Measurements from ENCODE around the gene QRFPR. TPM values are rescaled to one million over a fixed set of nuclear protein-coding genes. Genes with fewer than 3 reads are reported as not detected.

The QRFPR gene
- total and polyA plus RNA-seq, 10 of the 15 experiments (the other 5 are each of a cell fraction or from before 2014, with no cell fraction given) = not detected

DNA sequence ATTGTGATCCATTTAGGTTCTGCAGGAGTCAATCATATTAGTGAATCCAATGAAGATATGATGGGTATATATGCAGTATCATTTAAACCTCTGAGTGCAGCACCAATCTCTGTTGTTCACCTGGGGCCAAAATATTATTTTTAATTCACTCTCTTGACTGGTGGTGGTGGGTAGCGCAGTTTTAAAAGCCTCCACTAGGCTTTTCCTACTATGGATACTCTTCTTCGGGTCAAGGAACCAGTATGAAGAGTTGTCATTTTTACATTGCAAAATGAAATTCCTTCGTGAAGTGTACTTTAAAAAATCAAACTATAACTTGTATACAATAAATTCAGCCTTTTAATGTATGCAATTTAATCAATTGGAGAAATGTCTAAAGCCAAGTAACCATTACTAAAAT is 56.5 kb downstream of the QRFPR start:
- Histone ChIP-seq H3K9ac (ENCODE audit: control insufficient read depth, insufficient read depth, low read length) (no peak overlapping the region), H3K36me3 (ENCODE audit: control insufficient read depth in 2 of 2, insufficient read depth in 2 of 2, low read length in 1 of 2) (no peaks in the 10 kb centered on the region), H3K9me3 (replicated peaks; ENCODE audit: control insufficient read depth, insufficient read depth, low read length) (no peaks in the 10 kb centered on the region), H3K4me1 (ENCODE audit: control insufficient read depth, insufficient read depth, low read length) (no peaks in the 10 kb centered on the region), H3K79me2 (ENCODE audit: control insufficient read depth, insufficient read depth, low read length) (no peaks in the 10 kb centered on the region), H3K27ac (ENCODE audit: control insufficient read depth, insufficient read depth) (no peak overlapping the region), H3K4me3 (no peak overlapping the region), H2AFZ (ENCODE audit: control insufficient read depth, low read depth, low read length) (no peak overlapping the region), H4K20me1 (ENCODE audit: control insufficient read depth, insufficient read depth) (no peaks in the 10 kb centered on the region), H3K4me2 (ENCODE audit: control insufficient read depth, insufficient read depth) (no peak overlapping the region), H3K27me3 (replicated peaks in 1 of 2; ENCODE audit: control insufficient read depth in 2 of 2, insufficient read depth in 2 of 2, low read length in 1 of 2) (peaks cover 1 to 4% of the 10 kb centered on the region in 2 experiments; a peak in 2 of 4 replicates)
- WGBS (ENCODE audit: insufficient coverage, insufficient replicate concordance, low lambda C conversion rate, missing lambda C conversion rate) = 2% methylated on average over 3 of the region's 3 CpGs
- ATAC-seq = no peak
- in situ Hi-C loops (cut with MboI) (loop anchor here (25.0 kb wide), 1 partner anchor 1162 kb away; no protein-coding TSS in a partner anchor), intact Hi-C loops (cut with micrococcal nuclease; ENCODE audit: unreplicated experiment) (no loop called here)
- no peak for FAIRE-seq
- CTCF ChIA-PET = no interaction called here
- POLR2A ChIA-PET = no interaction called here
- BruUV-seq (replicated peaks) = no TSS peak
- TF ChIP-seq ZBED1 (IDR thresholded peaks at IDR 0.05; ENCODE audit: borderline replicate concordance) (no peak), ASH2L (IDR thresholded peaks at IDR 0.05; ENCODE audit: borderline replicate concordance, low read depth) (no peak), NFYA (IDR thresholded peaks at IDR 0.05; ENCODE audit: borderline replicate concordance, low read depth, low read length) (no peak), MEF2B (IDR thresholded peaks at IDR 0.05; ENCODE audit: partially characterized antibody, poor library complexity, severe bottlenecking) (no peak), SMAD5 (IDR thresholded peaks at IDR 0.05; ENCODE audit: low read depth) (no peak), ZNF217 (IDR thresholded peaks at IDR 0.05) (no peak), NR2F1 (conservative IDR thresholded peaks at IDR 0.05) (no peak), POLR2AphosphoS2 (IDR thresholded peaks at IDR 0.05; ENCODE audit: low read depth, low read length) (no peak), CREM (IDR thresholded peaks at IDR 0.05; ENCODE audit: low read depth) (no peak), BHLHE40 (IDR thresholded peaks at IDR 0.05; ENCODE audit: borderline replicate concordance in 1 of 2, low read depth in 2 of 2, low read length in 1 of 2) (no peak), CHD2 (IDR thresholded peaks at IDR 0.05; ENCODE audit: borderline replicate concordance, low read depth, low read length) (no peak), RAD51 (IDR thresholded peaks at IDR 0.05) (no peak), SREBF1 (IDR thresholded peaks at IDR 0.05; ENCODE audit: low read length) (no peak), POLR2AphosphoS5 (IDR thresholded peaks at IDR 0.05; ENCODE audit: low read length) (no peak), EP300 (IDR thresholded peaks at IDR 0.05; ENCODE audit: borderline replicate concordance in 1 of 2, control insufficient read depth in 1 of 2, low read depth in 2 of 2, low read length in 2 of 2) (no peak), ELK1 (IDR thresholded peaks at IDR 0.05; ENCODE audit: low read depth, low read length) (no peak)
- TF ChIP-seq, protein P1, sequence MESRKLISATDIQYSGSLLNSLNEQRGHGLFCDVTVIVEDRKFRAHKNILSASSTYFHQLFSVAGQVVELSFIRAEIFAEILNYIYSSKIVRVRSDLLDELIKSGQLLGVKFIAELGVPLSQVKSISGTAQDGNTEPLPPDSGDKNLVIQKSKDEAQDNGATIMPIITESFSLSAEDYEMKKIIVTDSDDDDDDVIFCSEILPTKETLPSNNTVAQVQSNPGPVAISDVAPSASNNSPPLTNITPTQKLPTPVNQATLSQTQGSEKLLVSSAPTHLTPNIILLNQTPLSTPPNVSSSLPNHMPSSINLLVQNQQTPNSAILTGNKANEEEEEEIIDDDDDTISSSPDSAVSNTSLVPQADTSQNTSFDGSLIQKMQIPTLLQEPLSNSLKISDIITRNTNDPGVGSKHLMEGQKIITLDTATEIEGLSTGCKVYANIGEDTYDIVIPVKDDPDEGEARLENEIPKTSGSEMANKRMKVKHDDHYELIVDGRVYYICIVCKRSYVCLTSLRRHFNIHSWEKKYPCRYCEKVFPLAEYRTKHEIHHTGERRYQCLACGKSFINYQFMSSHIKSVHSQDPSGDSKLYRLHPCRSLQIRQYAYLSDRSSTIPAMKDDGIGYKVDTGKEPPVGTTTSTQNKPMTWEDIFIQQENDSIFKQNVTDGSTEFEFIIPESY (IDR thresholded peaks at IDR 0.05) = no peak
- TF ChIP-seq, protein P2, sequence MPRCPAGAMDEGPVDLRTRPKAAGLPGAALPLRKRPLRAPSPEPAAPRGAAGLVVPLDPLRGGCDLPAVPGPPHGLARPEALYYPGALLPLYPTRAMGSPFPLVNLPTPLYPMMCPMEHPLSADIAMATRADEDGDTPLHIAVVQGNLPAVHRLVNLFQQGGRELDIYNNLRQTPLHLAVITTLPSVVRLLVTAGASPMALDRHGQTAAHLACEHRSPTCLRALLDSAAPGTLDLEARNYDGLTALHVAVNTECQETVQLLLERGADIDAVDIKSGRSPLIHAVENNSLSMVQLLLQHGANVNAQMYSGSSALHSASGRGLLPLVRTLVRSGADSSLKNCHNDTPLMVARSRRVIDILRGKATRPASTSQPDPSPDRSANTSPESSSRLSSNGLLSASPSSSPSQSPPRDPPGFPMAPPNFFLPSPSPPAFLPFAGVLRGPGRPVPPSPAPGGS (IDR thresholded peaks at IDR 0.05; ENCODE audit: borderline replicate concordance, insufficient read depth, low read depth, low read length, poor library complexity, severe bottlenecking) = no peak
- DNase-seq (ENCODE audit: low read depth, low spot score) = no peak
- SMC1A ChIA-PET (ENCODE audit: uncharacterized antibody, unreplicated experiment) = no interaction called here
- RAD21 ChIA-PET (ENCODE audit: unreplicated experiment) = no interaction called here

Measured in GM12878 (cell line).